CD14-positive monocyte (primary cell): ENCODE measurements around the gene IFT122. TPM values are rescaled to one million over a fixed set of nuclear protein-coding genes. Genes with fewer than 3 reads are reported as not detected.

Source experiments
- DNase-seq, 3 donors: peaks; one replicate each; pipeline ENCODE4 v3.0.0-alpha.2; 2011 to 2022
- H2AFZ ChIP-seq: 2 replicates; pipeline ENCODE4 v1.6.0; 2012; ENCODE audit warnings: mild to moderate bottlenecking, low read depth, low read length, inconsistent platforms; ENCODE audit not compliant: insufficient read depth, poor library complexity, severe bottlenecking
- H3K27ac ChIP-seq, 2 donors: 1 replicate in 1 of 2; 2 replicates in 1 of 2; pipeline ENCODE4 v1.5.1; 2012 to 2013; ENCODE audit warnings: low read length in 2 of 2, control low read depth in 1 of 2, inconsistent platforms in 1 of 2, low read depth in 1 of 2, mild to moderate bottlenecking in 1 of 2
- H3K27me3 ChIP-seq, 2 donors: one replicate each; pipeline versions ENCODE4 v1.6.0 to v1.6.1; 2011 to 2013; ENCODE audit warnings: low read length in 2 of 2; ENCODE audit not compliant: control insufficient read depth in 2 of 2, insufficient read depth in 2 of 2
- H3K36me3 ChIP-seq, 2 donors: replicated peaks in 1 of 2; 1 replicate in 1 of 2; 2 replicates in 1 of 2; pipeline versions ENCODE4 v1.5.1 to v1.6.1; 2012 to 2013; ENCODE audit warnings: low read length in 2 of 2, control low read depth in 1 of 2, inconsistent platforms in 1 of 2, mild to moderate bottlenecking in 1 of 2; ENCODE audit not compliant: insufficient read depth in 2 of 2, control insufficient read depth in 1 of 2
- H3K4me1 ChIP-seq, 2 donors: 1 replicate in 1 of 2; 2 replicates in 1 of 2; pipeline versions ENCODE4 v1.5.1 to v1.6.1; 2012 to 2013; ENCODE audit warnings: low read length in 2 of 2, control low read depth in 1 of 2, inconsistent platforms in 1 of 2, mild to moderate bottlenecking in 1 of 2, moderate library complexity in 1 of 2; ENCODE audit not compliant: insufficient read depth in 2 of 2, control insufficient read depth in 1 of 2
- H3K4me2 ChIP-seq: replicated peaks from 2 replicates; pipeline ENCODE3; 2012; ENCODE audit warnings: low read length, moderate library complexity, mild to moderate bottlenecking; ENCODE audit not compliant: poor library complexity, severe bottlenecking; ENCODE audit errors: extremely low read depth
- H3K4me3 ChIP-seq, 3 experiments: fragments of 200-600 bp in 1 of 3; sonication (generic) in 1 of 3; replicated peaks in 1 of 3; 1 replicate in 2 of 3; 2 replicates in 1 of 3; pipeline ENCODE4 v1.5.1; 2011 to 2013; ENCODE audit warnings: low read length in 3 of 3, mild to moderate bottlenecking in 3 of 3, control low read depth in 2 of 3, low read depth in 2 of 3, inconsistent platforms in 1 of 3, moderate library complexity in 1 of 3
- H3K79me2 ChIP-seq: 2 replicates; pipeline ENCODE4 v1.6.0; 2012; ENCODE audit warnings: mild to moderate bottlenecking, control low read depth, inconsistent platforms, low read length, moderate library complexity; ENCODE audit not compliant: insufficient read depth
- H3K9ac ChIP-seq: 2 replicates; pipeline ENCODE4 v1.6.0; 2017; ENCODE audit warnings: low read length, mild to moderate bottlenecking; ENCODE audit not compliant: insufficient read depth, poor library complexity, severe bottlenecking
- H3K9me3 ChIP-seq, 2 donors: replicated peaks in 1 of 2; 1 replicate in 1 of 2; 2 replicates in 1 of 2; pipeline versions ENCODE4 v1.5.1 to v1.6.1; 2012 to 2013; ENCODE audit warnings: low read length in 2 of 2, control low read depth in 1 of 2; ENCODE audit not compliant: control insufficient read depth in 1 of 2, insufficient read depth in 1 of 2
- H4K20me1 ChIP-seq: 2 replicates; pipeline ENCODE4 v1.6.0; 2012; ENCODE audit warnings: mild to moderate bottlenecking, low read length, control low read depth, moderate library complexity; ENCODE audit not compliant: insufficient read depth
- H3K27ac Mint-ChIP-seq, 7 donors: one replicate each; pipeline ENCODE4 v1.8.0; 2020; ENCODE audit warnings: mild to moderate bottlenecking in 7 of 7, mixed read lengths in 7 of 7, moderate library complexity in 6 of 7, inconsistent platforms in 2 of 7
- H3K27me3 Mint-ChIP-seq, 3 donors: one replicate each; pipeline ENCODE4 v1.8.0; 2021 to 2022; ENCODE audit warnings: low read depth in 3 of 3, mild to moderate bottlenecking in 3 of 3, mixed read lengths in 3 of 3, moderate library complexity in 3 of 3, inconsistent platforms in 1 of 3
- H3K36me3 Mint-ChIP-seq, 2 donors: one replicate each; pipeline ENCODE4 v1.8.0; 2020; ENCODE audit warnings: mixed read lengths in 2 of 2, inconsistent platforms in 1 of 2, mild to moderate bottlenecking in 1 of 2
- H3K4me1 Mint-ChIP-seq: one replicate; pipeline ENCODE4 v1.8.0; 2020; ENCODE audit warnings: mild to moderate bottlenecking, mixed read lengths
- H3K4me3 Mint-ChIP-seq, 2 donors: one replicate each; pipeline ENCODE4 v1.8.0; 2020; ENCODE audit warnings: mild to moderate bottlenecking in 2 of 2, mixed read lengths in 2 of 2, moderate library complexity in 1 of 2
- H3K9me3 Mint-ChIP-seq, 7 donors: one replicate each; pipeline ENCODE4 v1.8.0; 2020 to 2022; ENCODE audit warnings: mixed read lengths in 7 of 7, mild to moderate bottlenecking in 6 of 7, moderate library complexity in 6 of 7, inconsistent platforms in 2 of 7
- CTCF ChIP-seq: fragments of 200-600 bp; IDR thresholded peaks from one replicate; pipeline ENCODE4 v1.8.0; 2022; ENCODE audit warnings: antibody characterized with exemption, mild to moderate bottlenecking
- WGBS: methylation state at CpG from one replicate; pipeline ENCODE4 v1.1.5; 2013; ENCODE audit warnings: missing lambda C conversion rate; ENCODE audit not compliant: insufficient coverage; 5-methylcytosine and 5-hydroxymethylcytosine counted together
- intact Hi-C, 2 donors: fragments of 100-400 bp; cut with micrococcal nuclease; formaldehyde crosslinking; loops; one replicate each; pipeline versions ENCODE4 v1.15.0 to v1.15.1; 2023
- polyA plus RNA-seq, 3 donors: library from polyadenylated mRNA; depleted of rRNA in 1 of 3; unstranded in 2 of 3; stranded (reverse) in 1 of 3; fragments of 300-500 nt in 2 of 3; fragments of >200 nt in 1 of 3; fragmentation: Illumina TruSeq in 2 of 3; gene quantifications; 1 replicate in 2 of 3; 2 replicates in 1 of 3; pipeline ENCODE4 v1.2.3, GENCODE V29; 2012 to 2021

Gene IFT122
- polyA plus RNA-seq, 3 donors, result 3.3 to 12.2 (median 3.6) TPM

- Histone ChIP-seq H2AFZ (no peak overlapping the region), H3K4me1 (no peaks in the 10 kb centered on the region), H3K4me3 (no peak overlapping the region), H3K9me3 (no peaks in the 10 kb centered on the region), H3K36me3 (peaks cover 6 to 65% of the 10 kb centered on the region in 2 donors), H3K27me3 (no peaks in the 10 kb centered on the region), H3K4me2 (no peak overlapping the region), H4K20me1 (no peaks in the 10 kb centered on the region), H3K79me2 (no peaks in the 10 kb centered on the region), H3K27ac (no peak overlapping the region), H3K9ac (no peak overlapping the region)
- H3K27me3 Mint-ChIP-seq, result peaks cover 0 to 4% (median 0%) of the 10 kb centered on the region in 3 donors
- 100% methylated on average over 1 of the region's 1 CpG for WGBS
- peaks cover 0 to 1% (median 0%) of the 10 kb centered on the region in 7 donors for H3K9me3 Mint-ChIP-seq
- no peak overlapping the region for H3K27ac Mint-ChIP-seq
- intact Hi-C loops, result no loop called here
- peaks cover 44 to 47% of the 10 kb centered on the region in 2 donors for H3K36me3 Mint-ChIP-seq
- DNase-seq, result no peak
- TF ChIP-seq CTCF, result no peak
- no peak overlapping the region for H3K4me3 Mint-ChIP-seq
- H3K4me1 Mint-ChIP-seq, result no peaks in the 10 kb centered on the region
These were observed 27.9 kb downstream of the IFT122 start for GRCh38 chr3:129467932-129468331.

- no peak for DNase-seq
- Histone ChIP-seq H3K9ac (no peak overlapping the region), H3K4me2 (no peak overlapping the region), H3K4me1 (no peaks in the 10 kb centered on the region), H4K20me1 (no peaks in the 10 kb centered on the region), H3K27me3 (no peaks in the 10 kb centered on the region), H2AFZ (no peak overlapping the region), H3K27ac (peak overlapping the region in 1 of 2 donors; percentile 29), H3K4me3 (no peak overlapping the region), H3K36me3 (peaks cover 6 to 74% of the 10 kb centered on the region in 2 donors), H3K9me3 (no peaks in the 10 kb centered on the region), H3K79me2 (no peaks in the 10 kb centered on the region)
- Mint-ChIP-seq H3K4me1 (no peaks in the 10 kb centered on the region), H3K27me3 (peaks cover 0 to 3% (median 0%) of the 10 kb centered on the region in 3 donors), H3K36me3 (peaks cover 40 to 43% of the 10 kb centered on the region in 2 donors), H3K27ac (no peak overlapping the region), H3K9me3 (peaks cover 0 to 1% (median 0%) of the 10 kb centered on the region in 7 donors), H3K4me3 (no peak overlapping the region)
- intact Hi-C loops, result no loop called here
- 100% methylated on average over 1 of the region's 2 CpGs for WGBS
- no peak for TF ChIP-seq CTCF
These were observed 29.0 kb downstream of the IFT122 start for GRCh38 chr3:129469026-129469425.
